ENCODE measurements around the gene SLC35A4. TPM values are rescaled to one million over a fixed set of nuclear protein-coding genes. Genes with fewer than 3 reads are reported as not detected.

SLC35A4 gene
- total RNA-seq, 1 donor from 2014 or later: 13.2 TPM

- no peaks in the 10 kb centered on the region for H3K27me3 ChIP-seq (ENCODE audit: control insufficient read depth, insufficient read depth, low read length)
- no peak for TF ChIP-seq CTCF (IDR thresholded peaks at IDR 0.05; ENCODE audit: insufficient read depth, low read length, severe bottlenecking)
- H3K4me3 ChIP-seq (ENCODE audit: low read depth, low read length): no peak overlapping the region
- DNase-seq (ENCODE audit: low read depth): no peak
- FAIRE-seq: no peak
- H3K36me3 ChIP-seq (ENCODE audit: control insufficient read depth, insufficient read depth, low read length): no peaks in the 10 kb centered on the region
These were observed 4.4 kb upstream of the SLC35A4 start for GRCh38 chr5:140560227-140560626.

DNA sequence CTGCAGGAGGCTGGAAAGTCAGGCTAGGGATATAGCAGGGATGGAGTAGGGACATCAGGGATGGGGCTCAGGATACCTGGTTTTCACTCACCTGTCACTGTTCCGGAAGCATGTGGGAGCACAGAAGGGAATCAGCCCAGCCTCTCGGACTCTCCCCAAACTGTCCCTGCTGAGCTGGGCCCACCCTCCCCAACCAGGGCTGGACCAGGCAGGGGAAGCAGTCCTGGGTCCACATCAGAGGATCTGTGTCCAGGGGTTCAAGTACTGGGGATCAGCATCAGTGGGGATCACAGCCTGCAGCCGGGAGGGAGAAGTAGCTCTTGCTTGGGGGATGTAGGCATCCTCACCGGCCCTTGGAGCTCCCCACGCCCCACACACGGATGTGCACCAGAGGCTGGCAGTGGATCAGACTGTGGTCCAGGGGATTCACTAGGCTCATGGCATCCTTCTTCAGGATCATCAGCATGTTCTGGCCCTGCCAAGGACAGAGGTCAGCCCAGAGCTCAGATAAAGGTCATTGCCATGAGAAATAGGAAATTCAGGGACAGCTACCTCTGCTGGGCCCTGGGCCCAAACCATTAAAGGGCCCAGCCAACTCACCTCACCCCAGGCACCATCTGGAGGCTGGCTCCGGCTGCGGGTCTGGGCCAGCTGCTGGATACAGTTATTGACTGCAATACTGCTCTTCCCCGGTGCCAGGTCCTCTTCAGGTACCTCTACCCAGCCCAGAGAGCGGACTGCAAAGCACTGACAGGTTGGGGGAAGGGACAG is 2.7 kb upstream of the SLC35A4 start:
- FAIRE-seq (no peak), DNase-seq (ENCODE audit: low read depth) (no peak)
- Histone ChIP-seq H3K4me3 (ENCODE audit: low read depth, low read length) (no peak overlapping the region), H3K36me3 (ENCODE audit: control insufficient read depth, insufficient read depth, low read length) (peaks cover 6% of the 10 kb centered on the region), H3K27me3 (ENCODE audit: control insufficient read depth, insufficient read depth, low read length) (no peaks in the 10 kb centered on the region)
- TF ChIP-seq CTCF (IDR thresholded peaks at IDR 0.05; ENCODE audit: insufficient read depth, low read length, severe bottlenecking): no peak

DNA sequence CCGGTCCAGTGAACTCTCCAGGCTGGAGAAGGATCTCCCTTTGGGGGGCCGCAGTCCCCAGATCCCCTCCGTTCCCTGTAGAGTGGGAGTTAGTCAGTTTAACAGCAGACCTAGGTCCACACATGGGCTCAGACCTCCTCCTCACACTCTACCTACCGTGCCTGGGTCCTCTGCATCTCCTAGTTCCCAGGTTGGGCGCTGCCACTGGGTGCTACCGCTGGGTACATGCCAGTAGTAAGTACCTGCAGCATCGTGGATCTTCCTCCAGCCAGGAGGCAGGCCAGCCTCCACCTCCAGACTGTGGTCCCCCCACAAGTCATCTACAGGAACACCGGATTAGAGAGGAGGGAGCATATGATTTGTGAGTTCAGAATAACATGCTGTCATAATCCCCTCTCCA is 1.0 kb upstream of the SLC35A4 start:
- FAIRE-seq (no peak), DNase-seq (ENCODE audit: low read depth) (no peak)
- Histone ChIP-seq H3K36me3 (ENCODE audit: control insufficient read depth, insufficient read depth, low read length) (peaks cover 19% of the 10 kb centered on the region), H3K4me3 (ENCODE audit: low read depth, low read length) (peak overlapping the region; percentile 69), H3K27me3 (ENCODE audit: control insufficient read depth, insufficient read depth, low read length) (no peaks in the 10 kb centered on the region)
- TF ChIP-seq CTCF (IDR thresholded peaks at IDR 0.05; ENCODE audit: insufficient read depth, low read length, severe bottlenecking): no peak

DNA sequence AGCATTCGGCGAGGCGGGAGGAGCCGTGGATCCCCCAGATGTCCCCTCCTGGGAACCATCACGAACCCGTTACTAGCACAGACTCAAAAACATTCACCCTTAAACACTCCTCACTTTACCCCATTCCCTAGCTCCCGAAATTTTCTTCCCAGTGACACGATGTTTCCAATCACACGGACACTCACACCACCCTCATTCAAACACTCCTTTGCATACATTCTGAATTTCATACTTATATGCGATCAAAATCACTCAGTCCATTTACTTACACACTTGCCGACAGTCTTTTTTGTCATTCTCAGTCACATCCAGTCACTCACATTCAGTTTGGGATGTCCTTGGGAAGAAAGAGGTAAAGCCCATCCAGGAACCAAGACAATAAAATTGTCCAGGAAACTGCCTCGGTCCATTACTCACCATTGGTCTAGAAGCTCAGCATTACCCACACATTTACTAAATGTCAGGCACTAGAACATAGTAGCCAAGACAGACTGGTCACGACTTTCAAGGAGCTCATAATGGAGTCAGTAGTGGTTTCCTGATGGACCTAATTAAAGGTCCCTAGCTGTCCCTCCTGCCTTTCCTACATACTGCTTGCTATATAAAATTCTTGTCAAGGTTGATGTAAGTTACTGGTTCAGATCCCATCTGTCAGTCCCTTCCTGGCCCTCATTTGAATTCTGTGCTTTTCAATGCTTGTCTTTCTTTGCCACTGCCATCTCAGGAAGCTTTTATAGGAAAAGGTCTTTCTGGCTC is 574 bp downstream of the SLC35A4 start:
- FAIRE-seq: no peak
- no peak for TF ChIP-seq CTCF (IDR thresholded peaks at IDR 0.05; ENCODE audit: insufficient read depth, low read length, severe bottlenecking)
- no peaks in the 10 kb centered on the region for H3K27me3 ChIP-seq (ENCODE audit: control insufficient read depth, insufficient read depth, low read length)
- peaks cover 19% of the 10 kb centered on the region for H3K36me3 ChIP-seq (ENCODE audit: control insufficient read depth, insufficient read depth, low read length)
- peak overlapping the region; percentile 69 for H3K4me3 ChIP-seq (ENCODE audit: low read depth, low read length)
- peak; percentile 50 for DNase-seq (ENCODE audit: low read depth)

GRCh38 chr5:140565780-140566095 is 1.1 kb downstream of the SLC35A4 start:
- DNase-seq (ENCODE audit: low read depth) (peak; percentile 57), FAIRE-seq (no peak)
- no peak for TF ChIP-seq CTCF (IDR thresholded peaks at IDR 0.05; ENCODE audit: insufficient read depth, low read length, severe bottlenecking)
- peak overlapping the region; percentile 69 for H3K4me3 ChIP-seq (ENCODE audit: low read depth, low read length)
- no peaks in the 10 kb centered on the region for H3K27me3 ChIP-seq (ENCODE audit: control insufficient read depth, insufficient read depth, low read length)
- peaks cover 19% of the 10 kb centered on the region for H3K36me3 ChIP-seq (ENCODE audit: control insufficient read depth, insufficient read depth, low read length)
